T-helper 2 cell treated with Interferon-gamma antibody and Interleukin-4, amounts not matched to agents 5 μg/mL and 100 μg/mL, for 36 hours (primary cell): ENCODE results near the gene FOXL2.

ENCODE experiments used
- DNase-seq: peaks from one replicate; pipeline ENCODE4 v3.0.0; 2021; ENCODE audit warnings: low spot score
- H3K27ac Mint-ChIP-seq: one replicate; pipeline ENCODE4 v1.8.0; 2021; ENCODE audit warnings: mild to moderate bottlenecking, mixed read lengths
- H3K27me3 Mint-ChIP-seq: one replicate; pipeline ENCODE4 v1.8.0; 2021; ENCODE audit warnings: low read depth, mixed read lengths
- H3K36me3 Mint-ChIP-seq: one replicate; pipeline ENCODE4 v1.8.0; 2021; ENCODE audit warnings: low read depth, mixed read lengths
- H3K4me1 Mint-ChIP-seq: one replicate; pipeline ENCODE4 v1.8.0; 2021; ENCODE audit warnings: low read depth, mixed read lengths
- H3K4me3 Mint-ChIP-seq: one replicate; pipeline ENCODE4 v1.8.0; 2022; ENCODE audit warnings: mild to moderate bottlenecking, moderate library complexity, mixed read lengths
- H3K9me3 Mint-ChIP-seq: one replicate; pipeline ENCODE4 v1.8.0; 2021; ENCODE audit warnings: mixed read lengths

The FOXL2 gene

DNA sequence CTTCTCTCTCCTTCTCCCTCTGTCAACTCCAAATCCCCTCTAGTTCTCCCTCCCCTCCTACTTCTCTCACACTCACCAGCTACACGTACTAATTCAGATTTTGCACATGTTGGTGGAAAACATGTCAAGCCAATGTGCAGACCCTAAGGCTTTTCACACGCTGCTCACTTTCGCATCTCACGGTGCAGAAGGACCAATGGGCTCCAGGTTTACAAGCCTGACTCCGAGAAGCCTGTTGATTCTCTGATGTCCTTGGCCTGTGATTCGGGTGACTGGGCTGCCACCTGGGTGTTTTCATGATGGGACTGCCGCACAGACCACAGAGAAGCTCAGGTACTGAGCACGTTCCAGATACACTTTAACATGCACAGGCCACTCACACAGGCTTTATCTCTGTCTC lies 3.8 kb upstream of the FOXL2 start:
- H3K4me1 Mint-ChIP-seq, result peaks cover 3% of the 10 kb centered on the region
- no peak overlapping the region for H3K27ac Mint-ChIP-seq
- DNase-seq, result no peak
- no peaks in the 10 kb centered on the region for H3K36me3 Mint-ChIP-seq
- H3K9me3 Mint-ChIP-seq, result no peaks in the 10 kb centered on the region
- H3K27me3 Mint-ChIP-seq, result peaks cover 74% of the 10 kb centered on the region
- H3K4me3 Mint-ChIP-seq, result peak overlapping the region; percentile 16

DNA sequence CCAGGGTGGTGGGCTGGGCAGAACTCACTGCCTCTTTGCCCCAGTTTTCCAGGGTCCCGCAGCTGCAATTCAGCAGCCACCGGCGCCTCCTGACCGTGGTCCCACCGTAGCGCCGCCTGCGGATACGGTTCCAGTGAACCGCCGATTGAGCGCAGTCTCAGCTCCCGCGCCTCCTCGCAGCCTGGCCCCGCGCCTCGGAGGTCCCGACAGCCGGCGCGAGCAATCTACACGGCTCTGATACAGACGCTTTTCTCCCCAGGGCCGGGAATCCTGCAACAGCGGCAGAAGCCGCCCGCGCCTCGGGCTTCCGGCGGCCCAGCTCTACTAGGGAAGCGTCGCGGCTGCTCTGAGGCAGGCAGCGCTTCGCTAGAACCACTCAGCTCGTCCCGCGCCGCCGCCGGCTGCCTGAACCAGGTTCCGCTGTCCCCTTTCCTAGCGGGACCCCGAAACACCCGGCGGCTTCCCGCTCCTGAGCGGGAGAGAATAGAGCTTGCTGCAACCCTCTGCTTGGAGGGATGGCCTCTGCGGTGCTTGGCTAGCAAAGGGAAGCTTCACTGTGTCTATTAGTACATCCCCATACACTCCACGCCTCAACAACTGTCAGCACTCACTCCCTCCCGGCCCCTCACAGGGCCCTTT lies 3.2 kb upstream of the FOXL2 start:
- Mint-ChIP-seq H3K27me3 (peaks cover 78% of the 10 kb centered on the region), H3K4me3 (peak overlapping the region; percentile 16), H3K27ac (no peak overlapping the region), H3K9me3 (no peaks in the 10 kb centered on the region), H3K4me1 (peaks cover 4% of the 10 kb centered on the region), H3K36me3 (peaks cover 1% of the 10 kb centered on the region)
- no peak for DNase-seq

DNA sequence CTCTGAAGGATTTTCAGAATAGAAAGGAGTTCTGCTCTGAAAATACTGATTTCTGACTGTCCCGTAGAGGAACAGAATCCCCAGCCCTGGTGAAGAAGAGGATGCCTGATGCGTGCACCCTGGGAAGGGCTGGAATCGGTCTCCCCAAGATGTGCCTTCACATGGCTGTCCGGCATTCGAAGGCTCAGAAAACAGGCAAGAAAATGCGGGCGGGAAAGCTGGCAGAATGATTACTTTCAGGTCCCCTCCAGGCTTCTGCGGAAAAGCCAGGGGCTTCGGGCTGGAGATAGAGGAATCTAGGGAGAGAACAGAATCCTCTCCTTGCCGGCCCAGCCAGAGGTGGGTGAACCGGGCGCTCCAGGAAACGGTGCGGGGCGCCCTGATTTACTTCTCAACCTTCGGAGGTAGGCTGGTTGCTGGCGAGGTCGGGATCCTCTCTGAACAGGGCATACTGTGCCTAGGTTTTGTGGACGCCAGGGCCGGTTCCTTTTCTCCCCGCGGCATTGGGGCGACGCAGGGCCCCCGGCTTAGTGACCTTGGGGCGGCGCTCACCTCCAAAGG lies 2.6 kb upstream of the FOXL2 start:
- Mint-ChIP-seq H3K27ac (no peak overlapping the region), H3K27me3 (peaks cover 80% of the 10 kb centered on the region), H3K36me3 (peaks cover 2% of the 10 kb centered on the region), H3K4me3 (no peak overlapping the region), H3K9me3 (no peaks in the 10 kb centered on the region), H3K4me1 (peaks cover 9% of the 10 kb centered on the region)
- DNase-seq, result no peak

DNA sequence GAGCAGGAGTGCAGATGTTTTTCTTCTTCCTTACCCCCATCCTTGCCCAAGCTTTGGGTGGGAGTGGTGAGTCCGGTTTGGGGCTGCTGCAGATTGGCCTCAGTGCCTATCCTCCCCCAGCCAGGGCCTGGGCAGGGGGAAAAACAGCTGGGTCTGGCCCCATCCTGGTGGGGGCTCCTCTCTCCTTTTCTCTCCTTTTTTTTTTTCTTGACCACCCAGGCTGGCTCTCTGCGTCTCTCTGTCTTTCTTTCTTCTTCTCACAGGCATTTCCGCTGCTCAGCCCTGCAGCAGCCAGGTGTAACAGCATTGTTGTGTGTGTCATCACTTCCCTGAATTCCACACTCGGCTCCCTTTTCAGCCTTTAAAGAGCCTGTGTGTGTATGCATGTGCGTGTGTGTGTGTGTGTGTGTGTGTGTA lies 2.1 kb upstream of the FOXL2 start:
- no peak for DNase-seq
- H3K9me3 Mint-ChIP-seq, result no peaks in the 10 kb centered on the region
- peaks cover 2% of the 10 kb centered on the region for H3K36me3 Mint-ChIP-seq
- H3K27me3 Mint-ChIP-seq, result peaks cover 81% of the 10 kb centered on the region
- H3K27ac Mint-ChIP-seq, result no peak overlapping the region
- H3K4me1 Mint-ChIP-seq, result peaks cover 13% of the 10 kb centered on the region
- no peak overlapping the region for H3K4me3 Mint-ChIP-seq

DNA sequence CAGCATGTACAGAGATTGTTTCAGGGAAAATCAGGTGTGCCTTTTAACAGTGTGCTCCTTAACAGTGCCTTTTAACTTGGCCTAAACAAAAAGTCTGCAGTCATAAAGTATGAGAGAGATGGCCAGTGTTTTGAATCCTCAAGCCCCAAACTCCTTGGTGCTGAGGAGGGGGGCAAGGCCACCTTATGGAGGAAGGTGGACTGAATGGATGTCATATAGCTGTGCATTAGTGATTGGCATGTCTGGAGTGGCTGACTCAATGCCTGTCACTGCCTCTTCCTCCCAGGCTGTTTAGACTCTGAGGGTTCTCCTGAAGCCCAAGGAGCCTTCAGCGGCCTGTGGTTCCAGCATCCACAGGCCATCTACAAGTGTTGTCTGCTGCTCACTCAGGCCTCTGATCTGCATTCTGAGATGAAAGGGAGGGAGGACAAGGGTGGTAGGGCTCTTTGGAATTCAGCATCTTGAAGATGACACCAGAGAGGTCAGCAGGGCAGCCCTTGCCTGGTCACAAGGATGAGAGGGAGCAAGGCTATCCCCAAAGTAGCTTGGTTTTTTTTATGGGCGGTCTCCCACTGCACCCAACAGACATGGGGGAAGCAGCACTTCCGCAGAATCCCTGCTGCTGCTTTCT lies 1.5 kb upstream of the FOXL2 start:
- no peak overlapping the region for H3K4me3 Mint-ChIP-seq
- DNase-seq, result no peak
- H3K27me3 Mint-ChIP-seq, result peaks cover 83% of the 10 kb centered on the region
- H3K9me3 Mint-ChIP-seq, result no peaks in the 10 kb centered on the region
- H3K27ac Mint-ChIP-seq, result no peak overlapping the region
- peaks cover 5% of the 10 kb centered on the region for H3K36me3 Mint-ChIP-seq
- H3K4me1 Mint-ChIP-seq, result peaks cover 16% of the 10 kb centered on the region

DNA sequence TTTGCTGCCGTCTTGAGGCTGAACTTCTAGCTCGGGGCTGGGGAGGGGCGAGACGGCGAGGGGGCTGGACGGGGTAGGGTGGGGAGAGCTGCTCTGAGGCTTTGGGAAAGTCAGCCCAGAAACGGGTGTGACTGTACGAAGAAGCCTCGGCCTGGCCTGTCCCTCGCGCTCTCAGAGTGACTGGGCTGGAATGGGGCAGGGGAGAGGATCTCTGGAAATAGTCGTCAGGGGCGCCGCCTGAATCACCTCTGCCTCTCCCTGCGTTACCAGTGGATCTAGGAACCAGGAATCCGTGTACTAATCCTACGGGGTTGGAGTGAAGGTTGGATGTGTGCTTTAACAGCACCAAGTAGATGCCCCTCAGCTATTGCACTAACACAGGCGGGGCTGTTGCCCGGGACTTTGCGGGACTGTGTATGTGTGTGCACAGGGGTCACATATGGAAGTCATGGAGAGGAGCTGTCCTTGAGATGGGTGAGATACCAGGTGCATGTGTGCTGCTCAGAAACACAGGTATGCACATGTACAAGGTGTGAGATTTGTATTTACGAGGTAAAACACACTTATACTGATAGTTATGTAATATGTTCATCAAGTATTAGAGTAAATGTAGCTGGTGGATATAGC lies 671 bp upstream of the FOXL2 start:
- Mint-ChIP-seq H3K9me3 (no peaks in the 10 kb centered on the region), H3K27me3 (peaks cover 87% of the 10 kb centered on the region), H3K36me3 (peaks cover 5% of the 10 kb centered on the region), H3K27ac (peak overlapping the region; percentile 23), H3K4me3 (peak overlapping the region; percentile 36), H3K4me1 (peaks cover 16% of the 10 kb centered on the region)
- no peak for DNase-seq

DNA sequence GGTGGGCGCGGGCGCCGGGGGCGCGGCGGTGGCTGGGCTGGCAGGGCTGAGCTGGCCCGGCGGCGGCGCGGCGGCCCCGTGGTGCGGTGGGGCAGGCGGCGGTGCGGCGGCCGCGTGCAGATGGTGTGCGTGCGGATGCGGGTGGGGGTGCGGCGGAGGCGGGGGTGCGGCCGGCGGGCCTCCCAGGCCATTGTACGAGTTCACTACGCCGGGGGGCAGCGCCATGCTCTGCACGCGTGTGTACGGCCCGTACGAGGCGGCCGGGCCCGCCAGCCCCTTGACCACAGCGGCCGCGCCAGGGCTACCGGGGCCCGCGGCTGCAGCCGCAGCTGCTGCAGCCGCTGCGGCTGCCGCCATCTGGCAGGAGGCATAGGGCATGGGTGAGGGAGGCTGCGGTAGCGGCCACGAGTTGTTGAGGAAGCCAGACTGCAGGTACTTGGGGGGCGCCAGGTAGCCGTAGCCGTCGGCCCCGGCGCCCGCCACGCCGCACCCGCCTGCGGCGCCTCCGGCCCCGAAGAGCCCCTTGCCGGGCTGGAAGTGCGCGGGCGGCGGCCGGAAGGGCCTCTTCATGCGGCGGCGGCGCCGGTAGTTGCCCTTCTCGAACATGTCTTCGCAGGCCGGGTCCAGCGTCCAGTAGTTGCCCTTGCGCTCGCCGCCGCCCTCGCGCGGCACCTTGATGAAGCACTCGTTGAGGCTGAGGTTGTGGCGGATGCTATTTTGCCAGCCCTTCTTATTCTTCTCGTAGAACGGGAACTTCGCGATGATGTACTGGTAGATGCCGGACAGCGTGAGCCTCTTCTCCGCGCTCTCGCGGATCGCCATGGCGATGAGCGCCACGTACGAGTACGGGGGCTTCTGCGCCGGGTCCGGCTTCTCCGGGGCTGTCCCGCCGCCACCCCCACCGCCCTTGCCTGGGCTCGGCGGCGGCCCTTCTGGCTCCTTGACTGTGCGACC lies 951 bp downstream of the FOXL2 start:
- no peak for DNase-seq
- Mint-ChIP-seq H3K4me1 (peaks cover 16% of the 10 kb centered on the region), H3K36me3 (peaks cover 5% of the 10 kb centered on the region), H3K27me3 (peaks cover 90% of the 10 kb centered on the region), H3K4me3 (no peak overlapping the region), H3K9me3 (no peaks in the 10 kb centered on the region), H3K27ac (no peak overlapping the region)

DNA sequence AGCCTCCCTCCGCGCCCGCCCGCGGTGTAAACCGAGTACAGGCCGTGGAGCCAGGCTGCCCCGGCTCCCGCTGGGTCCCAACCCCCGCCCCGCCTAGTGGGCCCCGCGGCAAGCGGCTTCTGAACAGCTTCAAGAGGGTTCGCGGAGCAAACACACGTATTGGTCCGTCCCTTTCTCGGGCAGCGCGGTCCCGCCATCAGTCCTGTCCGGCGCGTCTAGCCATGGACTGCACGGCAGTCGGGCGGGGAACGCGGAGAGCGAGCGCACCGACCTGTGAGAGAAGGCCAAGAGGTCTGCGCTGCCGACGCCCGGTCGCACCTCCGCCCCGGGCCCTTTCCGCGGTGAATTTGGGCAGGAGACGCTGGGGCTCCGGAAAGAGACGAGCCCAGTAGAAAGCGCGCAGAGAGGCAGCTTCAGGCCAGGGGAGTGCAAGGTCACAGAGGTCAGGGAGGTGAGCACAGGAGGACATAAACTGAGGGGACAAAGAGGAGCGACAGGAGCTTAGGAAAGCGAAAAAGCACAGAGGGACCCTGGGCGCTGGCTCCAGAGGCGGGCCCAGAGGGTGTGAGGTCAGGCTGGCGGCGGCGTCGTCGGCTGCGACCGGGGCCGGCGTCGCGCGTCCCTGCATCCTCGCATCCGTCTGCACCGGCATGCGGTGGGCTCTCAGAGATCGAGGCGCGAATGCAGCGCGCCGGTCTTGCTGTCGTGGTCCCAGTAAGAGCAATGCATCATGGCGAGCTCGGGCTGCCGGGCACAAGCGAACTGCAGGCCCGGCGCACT lies 1.8 kb downstream of the FOXL2 start:
- Mint-ChIP-seq H3K27ac (peak overlapping the region; percentile 86), H3K36me3 (peaks cover 5% of the 10 kb centered on the region), H3K9me3 (no peaks in the 10 kb centered on the region), H3K4me3 (peak overlapping the region; percentile 87), H3K27me3 (peaks cover 90% of the 10 kb centered on the region), H3K4me1 (peaks cover 16% of the 10 kb centered on the region)
- no peak for DNase-seq

DNA sequence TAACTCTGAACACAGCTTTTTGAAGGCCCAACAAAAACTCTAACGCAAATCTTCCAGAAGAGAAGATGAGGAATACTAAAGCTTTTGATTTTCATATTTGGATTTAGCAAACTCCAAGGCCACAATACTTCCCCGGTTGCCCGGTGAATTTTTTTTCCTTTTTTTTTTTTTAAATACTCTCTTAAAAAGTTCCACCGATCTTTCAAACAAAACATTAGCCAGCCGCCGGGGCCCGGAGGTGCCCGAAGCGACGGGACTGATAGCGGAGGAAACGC lies 2.3 kb downstream of the FOXL2 start:
- no peak for DNase-seq
- Mint-ChIP-seq H3K27ac (peak overlapping the region; percentile 26), H3K4me1 (peaks cover 16% of the 10 kb centered on the region), H3K9me3 (no peaks in the 10 kb centered on the region), H3K36me3 (peaks cover 5% of the 10 kb centered on the region), H3K27me3 (peaks cover 91% of the 10 kb centered on the region), H3K4me3 (peak overlapping the region; percentile 87)

DNA sequence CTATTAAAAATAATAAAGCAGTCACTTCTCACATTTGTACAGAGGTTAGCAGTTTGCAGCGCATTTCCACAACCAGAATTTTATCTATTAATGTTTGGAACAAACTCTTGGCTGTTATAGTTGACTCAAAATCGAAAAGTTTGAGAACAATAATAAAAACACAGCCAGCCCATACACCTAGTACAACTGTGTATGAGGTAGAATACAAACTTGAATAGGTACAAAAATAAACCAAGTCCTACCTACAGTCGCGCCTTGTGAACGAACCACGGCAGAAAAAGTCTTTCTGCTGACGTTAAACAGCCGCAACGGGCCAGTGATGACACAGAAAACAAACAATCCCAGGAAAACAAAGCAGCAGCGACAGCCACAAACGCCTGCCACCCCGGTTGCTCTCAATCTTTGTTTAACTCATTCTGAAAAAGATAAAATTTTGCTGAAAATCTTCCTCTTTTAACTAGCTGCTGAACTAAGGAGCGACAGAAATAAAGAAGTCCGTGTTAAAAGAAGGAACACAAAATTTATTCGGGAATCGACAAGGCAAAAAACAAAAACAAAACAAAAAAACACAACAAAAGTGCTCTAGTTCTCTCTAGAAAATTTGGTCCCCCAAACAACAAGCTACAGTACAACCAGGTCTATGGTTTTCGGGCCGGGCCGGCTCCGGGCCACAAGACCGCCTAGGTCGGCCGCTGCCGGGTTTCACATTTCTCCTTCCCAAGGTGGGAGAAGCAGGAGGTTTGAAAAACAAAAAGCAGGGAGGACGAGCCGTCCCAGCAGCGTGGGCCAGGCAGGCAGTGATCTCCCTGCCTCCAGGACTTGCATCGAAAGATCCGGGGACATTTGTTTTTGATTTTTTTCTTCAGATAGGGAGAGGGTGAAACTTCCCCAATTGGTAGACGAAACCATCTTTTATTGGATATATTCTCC lies 2.9 kb downstream of the FOXL2 start:
- Mint-ChIP-seq H3K27ac (peak overlapping the region; percentile 26), H3K9me3 (no peaks in the 10 kb centered on the region), H3K36me3 (peaks cover 5% of the 10 kb centered on the region), H3K4me3 (peak overlapping the region; percentile 43), H3K4me1 (peaks cover 16% of the 10 kb centered on the region), H3K27me3 (peaks cover 91% of the 10 kb centered on the region)
- DNase-seq, result no peak

DNA sequence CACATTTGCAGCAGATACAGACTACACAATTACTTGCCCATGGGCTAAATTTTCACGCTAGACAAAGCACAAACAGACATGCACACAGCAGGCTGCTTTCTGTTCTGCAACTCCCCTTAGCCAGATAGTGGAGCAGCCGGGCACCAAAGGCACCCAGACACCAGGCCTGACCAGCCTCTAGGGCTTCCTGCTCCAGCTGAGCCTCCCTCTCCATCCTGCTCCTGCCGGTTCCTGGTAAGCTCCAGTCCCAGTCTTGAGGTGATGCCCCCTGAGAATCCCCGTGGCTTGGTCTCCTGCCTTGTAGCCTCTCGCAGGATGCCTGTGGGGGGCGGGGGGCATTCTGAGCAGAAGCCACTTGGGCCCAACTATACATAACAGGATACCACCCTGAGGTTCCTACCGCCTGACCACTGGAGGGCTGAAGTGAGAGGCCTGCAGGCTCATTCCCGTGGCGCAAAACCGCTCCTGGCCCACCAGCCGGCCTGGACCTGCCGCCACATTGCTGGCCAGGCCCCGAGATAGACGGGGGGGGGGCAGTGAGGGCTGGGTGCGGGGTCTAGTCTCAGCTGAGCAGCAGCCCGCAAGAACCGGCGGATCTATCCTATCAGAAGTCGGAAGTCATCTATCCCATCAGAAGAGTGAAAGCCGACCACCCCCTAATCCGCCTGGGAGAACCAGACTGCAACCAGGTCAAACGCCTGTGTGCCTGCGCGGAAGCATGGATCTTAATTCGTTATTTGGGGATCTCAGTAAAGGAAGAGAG lies 3.9 kb downstream of the FOXL2 start:
- Mint-ChIP-seq H3K4me3 (no peak overlapping the region), H3K36me3 (peaks cover 5% of the 10 kb centered on the region), H3K27me3 (peaks cover 91% of the 10 kb centered on the region), H3K9me3 (no peaks in the 10 kb centered on the region), H3K4me1 (peaks cover 16% of the 10 kb centered on the region), H3K27ac (no peak overlapping the region)
- no peak for DNase-seq

DNA sequence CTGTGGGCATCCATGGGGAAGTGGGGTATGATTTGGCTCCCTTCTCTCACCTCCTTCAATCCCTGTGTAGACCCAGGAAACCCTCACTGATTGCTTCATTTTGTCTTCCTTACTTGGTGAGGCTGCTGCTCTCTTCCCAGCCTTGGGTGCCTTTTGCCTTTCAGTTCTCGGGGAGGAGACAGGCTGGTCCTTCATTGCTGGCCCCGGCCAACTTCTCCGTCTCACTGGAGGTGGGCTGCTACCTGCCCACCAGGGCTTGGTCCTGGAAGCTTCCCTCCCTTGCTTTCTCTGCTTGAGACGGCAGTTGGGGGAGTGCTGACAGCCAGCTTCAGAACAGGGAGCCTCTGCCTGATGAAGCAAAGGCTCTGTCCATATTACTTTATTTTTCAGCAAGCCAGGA lies 4.7 kb downstream of the FOXL2 start:
- no peaks in the 10 kb centered on the region for H3K9me3 Mint-ChIP-seq
- H3K27me3 Mint-ChIP-seq, result peaks cover 90% of the 10 kb centered on the region
- H3K27ac Mint-ChIP-seq, result no peak overlapping the region
- peaks cover 5% of the 10 kb centered on the region for H3K36me3 Mint-ChIP-seq
- H3K4me3 Mint-ChIP-seq, result no peak overlapping the region
- peaks cover 16% of the 10 kb centered on the region for H3K4me1 Mint-ChIP-seq
- DNase-seq, result no peak
